GM18508 (cell line): ENCODE measurements around the gene POU3F1.

Experiments used
- ATAC-seq: cut with Tn5 transposase; IDR thresholded peaks from one replicate; pipeline ENCODE4 v1.9.1; 2021; ENCODE audit warnings: moderate number of reproducible peaks; ENCODE audit not compliant: insufficient read depth, unreplicated experiment

POU3F1 gene

GRCh38 chr1:38074302-38074677 is 27.7 kb upstream of the POU3F1 start:
- no peak for ATAC-seq

- no peak for ATAC-seq
These were observed 27.1 kb upstream of the POU3F1 start for GRCh38 chr1:38073534-38074301.

GRCh38 chr1:38072858-38073257 is 26.3 kb upstream of the POU3F1 start:
- no peak for ATAC-seq

- ATAC-seq: no peak
These were observed 25.0 kb upstream of the POU3F1 start for GRCh38 chr1:38071312-38072256.

GRCh38 chr1:38068980-38069340 is 22.4 kb upstream of the POU3F1 start:
- ATAC-seq: no peak

GRCh38 chr1:38068220-38068979 is 21.8 kb upstream of the POU3F1 start:
- ATAC-seq: no peak

GRCh38 chr1:38064197-38064903 is 17.8 kb upstream of the POU3F1 start:
- no peak for ATAC-seq

GRCh38 chr1:38063616-38064015 is 17.0 kb upstream of the POU3F1 start:
- ATAC-seq: no peak

GRCh38 chr1:38062361-38063288 is 16.0 kb upstream of the POU3F1 start:
- no peak for ATAC-seq

GRCh38 chr1:38061883-38062328 is 15.3 kb upstream of the POU3F1 start:
- peak; percentile 40 for ATAC-seq

GRCh38 chr1:38061290-38061689 is 14.7 kb upstream of the POU3F1 start:
- no peak for ATAC-seq

GRCh38 chr1:38060498-38060897 is 13.9 kb upstream of the POU3F1 start:
- ATAC-seq: no peak

- ATAC-seq: no peak
These were observed 13.2 kb upstream of the POU3F1 start for GRCh38 chr1:38059635-38060250.

- ATAC-seq: no peak
These were observed 9.4 kb upstream of the POU3F1 start for GRCh38 chr1:38055965-38056364.

- no peak for ATAC-seq
These were observed 8.8 kb upstream of the POU3F1 start for GRCh38 chr1:38055398-38055797.

GRCh38 chr1:38053416-38054091 is 7.0 kb upstream of the POU3F1 start:
- ATAC-seq: no peak

GRCh38 chr1:38052750-38053415 is 6.3 kb upstream of the POU3F1 start:
- no peak for ATAC-seq
